GM04503 (cell line): ENCODE measurements around the gene KRT28.
"Not testable (repeated sequence)": the region's sequence is repeated elsewhere in the genome, so short reads cannot be mapped to it uniquely, and the experiment has no call there.

Experiments used
- DNase-seq: peaks from one replicate; pipeline ENCODE4 v3.0.0-alpha.2; 2012; ENCODE audit warnings: low read depth

Gene KRT28

DNA sequence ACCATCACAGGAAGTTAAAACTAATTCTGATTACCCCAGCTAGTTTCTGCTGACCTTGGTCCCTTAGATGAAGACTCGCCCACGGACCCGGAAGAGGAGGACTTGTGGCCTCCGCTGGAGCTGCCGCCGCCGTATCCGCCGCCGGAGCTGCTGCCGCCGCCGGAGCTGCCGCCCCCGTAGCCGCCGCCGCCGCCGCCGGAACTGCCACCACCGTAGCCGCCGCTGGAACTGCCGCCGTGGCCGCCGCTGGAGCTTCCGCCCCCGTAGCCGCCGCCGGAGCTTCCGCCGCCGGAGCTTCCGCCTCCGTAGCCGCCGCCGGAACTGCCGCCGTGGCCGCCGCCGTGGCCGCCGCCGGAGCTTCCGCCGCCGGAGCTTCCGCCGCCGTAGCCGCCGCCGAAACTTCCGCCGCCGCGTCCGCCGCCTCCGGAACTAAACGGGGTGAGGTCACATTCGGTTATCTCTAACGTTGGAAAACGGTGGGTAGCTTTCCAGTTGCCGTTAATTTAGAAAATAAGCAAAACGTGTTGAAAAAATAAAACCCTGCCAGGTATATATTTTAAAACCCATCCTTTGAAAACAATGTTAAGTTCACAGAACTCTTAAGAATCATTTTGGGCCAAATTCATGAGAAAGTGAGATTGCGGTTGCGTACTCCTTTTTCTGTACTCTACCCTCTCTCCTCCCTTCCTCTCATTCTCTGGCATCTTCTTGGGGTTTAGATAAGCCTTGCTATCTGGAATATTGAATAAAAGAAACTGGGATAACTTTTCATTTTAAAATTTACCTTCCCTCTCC, 19.2 kb upstream of the KRT28 start:
- no peak for DNase-seq

- DNase-seq: no peak
These were observed 18.6 kb upstream of the KRT28 start for GRCh38 chr17:40818343-40818732.

- DNase-seq: no peak
These were observed 17.4 kb upstream of the KRT28 start for GRCh38 chr17:40817103-40817682.

- no peak for DNase-seq
These were observed 16.8 kb upstream of the KRT28 start for GRCh38 chr17:40816569-40816968.

- no peak for DNase-seq
These were observed 15.6 kb upstream of the KRT28 start for GRCh38 chr17:40815381-40815780.

GRCh38 chr17:40814657-40815056, 14.9 kb upstream of the KRT28 start:
- not testable (repeated sequence) for DNase-seq

DNA sequence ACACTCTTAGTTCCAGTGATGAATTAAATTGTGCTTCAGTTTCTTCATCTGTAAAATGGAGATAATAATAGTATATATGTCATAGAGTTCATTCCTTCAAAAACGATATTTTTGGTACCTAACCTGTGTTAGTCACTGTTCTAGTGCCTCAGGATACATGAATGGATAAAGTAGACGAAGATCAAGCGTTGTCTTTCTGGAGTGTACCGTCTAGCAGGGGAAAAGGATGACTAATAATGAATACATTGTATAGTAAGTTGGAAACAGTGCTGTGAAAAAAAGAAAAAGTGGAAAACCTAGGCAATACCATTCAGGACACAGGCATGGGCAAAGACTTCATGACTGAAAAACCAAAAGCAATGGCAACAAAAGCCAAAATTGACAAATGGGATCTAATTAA, 14.0 kb upstream of the KRT28 start:
- DNase-seq: no peak

GRCh38 chr17:40812639-40813038, 12.9 kb upstream of the KRT28 start:
- no peak for DNase-seq

- DNase-seq: no peak
These were observed 10.7 kb upstream of the KRT28 start for GRCh38 chr17:40810494-40810893.

GRCh38 chr17:40809721-40810421, 10.1 kb upstream of the KRT28 start:
- DNase-seq: no peak

GRCh38 chr17:40806131-40806530, 6.4 kb upstream of the KRT28 start:
- no peak for DNase-seq

DNA sequence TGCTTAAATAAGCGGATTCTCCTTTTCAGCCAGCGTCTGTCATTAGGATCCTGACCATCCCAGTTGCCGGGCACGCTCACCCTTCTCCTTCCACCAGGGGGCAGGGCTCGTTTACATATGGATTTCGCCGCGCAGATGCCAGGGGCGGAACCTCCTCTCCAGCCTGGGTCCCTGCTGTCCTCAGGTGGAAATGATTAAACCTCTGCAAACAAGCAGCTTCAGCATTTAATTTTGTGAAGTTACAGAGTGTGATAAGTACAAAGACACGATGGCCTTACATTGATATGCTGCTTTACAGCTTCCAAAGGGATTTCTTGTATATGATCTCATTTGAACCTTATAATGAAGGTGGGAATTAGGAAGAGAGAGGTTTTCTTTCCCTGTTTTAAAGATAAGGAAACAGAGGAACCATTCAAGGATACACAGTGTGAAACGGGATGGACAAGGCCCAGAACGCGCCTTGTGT, 3.9 kb upstream of the KRT28 start:
- no peak for DNase-seq

DNA sequence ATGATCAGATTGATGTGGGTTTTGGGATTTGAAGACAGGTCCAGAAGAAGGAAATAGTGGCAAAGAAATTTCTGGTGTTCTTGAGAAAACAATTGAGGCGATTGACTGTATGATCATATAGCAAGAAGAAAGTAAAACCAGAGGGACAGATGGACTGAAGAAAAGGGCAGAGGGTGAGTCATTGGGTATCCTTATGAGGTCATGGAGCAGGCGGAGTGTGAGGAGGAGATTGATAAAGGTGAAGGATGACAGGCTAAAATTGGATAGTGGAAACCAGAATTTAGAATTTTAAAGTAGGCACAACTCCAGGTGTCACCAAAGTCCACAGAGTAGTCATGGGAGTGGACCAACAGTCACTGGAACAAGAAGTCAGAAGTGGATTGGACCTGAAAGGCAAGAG, 1.4 kb upstream of the KRT28 start:
- DNase-seq: no peak

GRCh38 chr17:40800381-40800780, 622 bp upstream of the KRT28 start:
- no peak for DNase-seq

GRCh38 chr17:40796846-40797245, 2.9 kb downstream of the KRT28 start:
- DNase-seq: no peak

DNA sequence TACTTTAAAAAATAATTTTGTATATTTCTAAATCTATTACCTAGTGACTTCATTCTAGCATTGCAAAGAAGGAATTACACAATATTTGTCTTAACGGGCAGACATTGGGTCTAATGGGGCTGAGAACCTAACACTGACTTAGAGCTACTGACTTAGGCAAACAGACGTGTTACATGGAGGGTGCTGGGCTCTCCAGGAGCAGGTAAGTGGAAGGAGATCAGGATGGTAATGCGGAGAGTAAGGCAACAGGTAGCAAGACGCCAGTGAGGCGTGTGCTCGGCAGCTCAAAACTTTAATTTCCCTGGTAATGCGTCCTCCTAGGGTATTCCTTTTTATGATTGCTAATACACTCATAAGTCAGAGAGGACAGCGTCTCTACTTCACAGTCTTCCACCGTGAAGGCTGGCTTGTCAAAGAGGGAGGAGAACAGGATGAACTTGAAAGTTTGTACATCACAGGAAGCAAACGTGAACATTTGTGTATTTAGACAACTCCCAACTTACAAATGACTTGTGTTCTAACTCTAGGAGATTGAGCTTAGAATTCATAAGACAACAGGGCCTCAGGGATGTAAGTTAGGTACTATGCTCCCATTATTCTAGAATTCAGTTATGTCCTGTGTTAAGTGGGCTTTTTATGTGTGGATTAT, 4.6 kb downstream of the KRT28 start:
- no peak for DNase-seq

GRCh38 chr17:40794466-40794865, 5.3 kb downstream of the KRT28 start:
- DNase-seq: no peak

DNA sequence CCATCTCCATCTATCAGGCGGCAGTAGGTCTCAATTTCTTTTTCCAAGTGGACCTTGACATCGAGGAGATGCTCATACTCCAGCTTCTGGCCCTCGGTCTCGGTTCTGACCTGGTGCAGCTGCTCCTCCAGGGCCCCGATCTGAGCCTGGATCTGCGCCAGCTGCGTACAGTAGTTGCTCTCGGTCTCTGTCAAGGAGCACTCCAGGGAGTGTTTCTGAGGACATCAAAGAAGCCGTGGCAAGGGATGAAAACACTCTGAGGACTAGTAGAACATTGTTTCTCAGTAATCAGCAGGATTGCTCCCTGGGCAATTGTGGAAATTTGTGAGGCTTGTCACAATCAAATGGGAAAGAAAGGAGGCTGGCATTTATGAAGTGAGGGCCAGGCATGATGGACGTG, 5.9 kb downstream of the KRT28 start:
- DNase-seq: no peak

DNA sequence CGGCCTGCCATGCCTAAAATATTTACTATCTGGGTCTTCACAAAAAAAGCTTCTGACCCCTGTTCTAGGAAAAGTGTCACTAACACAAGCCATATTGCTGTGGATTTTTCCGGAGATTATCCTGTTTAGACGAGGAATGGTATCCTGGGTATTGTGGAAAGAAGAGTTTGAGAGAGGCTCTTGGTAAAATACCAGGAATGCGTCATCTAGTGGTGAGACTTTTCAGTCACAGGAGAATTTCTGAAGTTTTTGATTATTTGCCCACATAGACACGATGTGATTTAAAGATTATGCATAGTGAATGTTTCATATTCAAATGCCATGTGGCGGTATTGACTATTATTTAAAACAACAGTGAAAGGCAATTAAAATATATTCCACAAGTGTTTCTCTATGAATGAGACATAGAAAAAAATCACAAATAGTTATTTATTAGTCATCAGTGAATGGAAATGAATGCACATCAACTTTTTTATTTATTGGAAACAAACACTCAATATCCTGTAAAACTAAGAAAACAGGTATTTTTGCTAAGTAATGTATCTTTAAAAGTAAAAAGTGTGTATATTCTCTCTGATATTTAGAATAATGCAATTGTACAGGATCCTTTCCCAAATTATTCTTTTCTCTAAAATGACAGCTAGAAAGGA, 7.8 kb downstream of the KRT28 start:
- peak; percentile 16 for DNase-seq

DNA sequence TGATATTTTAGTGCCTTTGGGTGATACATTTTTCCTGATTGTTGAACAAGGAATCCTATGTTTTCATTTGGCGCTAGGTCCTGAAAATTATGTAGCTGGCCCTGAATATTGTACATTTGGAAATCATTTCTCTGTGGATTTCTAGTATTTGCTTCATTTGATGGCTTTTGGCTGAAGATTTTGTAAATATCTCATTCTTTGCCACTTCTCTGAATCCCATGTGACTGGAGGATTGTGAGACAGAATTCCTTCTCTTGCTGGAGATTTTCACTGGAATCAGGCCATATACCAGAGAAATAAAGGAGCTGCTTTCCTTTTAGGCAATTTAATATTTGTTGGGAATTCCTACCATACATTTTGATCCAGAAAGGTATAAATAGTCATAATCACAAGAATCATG, 8.6 kb downstream of the KRT28 start:
- DNase-seq: peak; percentile 30

DNA sequence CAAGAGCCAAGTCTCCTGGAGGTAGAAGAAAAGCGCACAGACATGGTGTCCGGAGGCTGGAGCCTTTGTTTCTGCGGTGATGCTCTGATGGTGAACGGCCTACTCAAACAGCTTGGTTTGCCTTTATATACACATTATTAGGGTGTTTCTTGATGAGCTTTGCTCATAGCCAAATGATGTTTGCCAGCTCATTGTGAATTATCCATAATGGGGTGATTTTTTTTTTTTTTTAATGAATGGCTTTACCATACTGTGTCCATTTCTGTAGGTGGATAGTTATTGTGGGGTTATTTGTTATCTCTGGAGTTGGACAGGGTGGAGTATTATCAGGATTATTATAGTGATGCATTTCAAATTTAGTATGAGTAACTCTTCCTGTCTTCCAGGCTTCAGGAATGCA, 17.3 kb downstream of the KRT28 start, which contains the start of gene KRT27:
Gene KRT27, minus strand, starts transcription at position 101 of the 400 bp plus-strand sequence. Its CDS starts 57 bp downstream, at position 44.
- no peak for DNase-seq
